Neural progenitor cell (in vitro differentiated cells): ENCODE results near the gene HNRNPDL.

ENCODE experiments used
- EZH2 ChIP-seq: fragments of 200-600 bp; sonication (generic); IDR thresholded peaks from 2 replicates; pipeline ENCODE4 v1.6.1; 2017; ENCODE audit warnings: antibody characterized with exemption, mild to moderate bottlenecking, moderate library complexity
- EZH2phosphoT487 ChIP-seq: fragments of 200-600 bp; sonication (generic); IDR thresholded peaks from 2 replicates; pipeline ENCODE4 v1.6.1; 2017; ENCODE audit warnings: antibody characterized with exemption

DNA sequence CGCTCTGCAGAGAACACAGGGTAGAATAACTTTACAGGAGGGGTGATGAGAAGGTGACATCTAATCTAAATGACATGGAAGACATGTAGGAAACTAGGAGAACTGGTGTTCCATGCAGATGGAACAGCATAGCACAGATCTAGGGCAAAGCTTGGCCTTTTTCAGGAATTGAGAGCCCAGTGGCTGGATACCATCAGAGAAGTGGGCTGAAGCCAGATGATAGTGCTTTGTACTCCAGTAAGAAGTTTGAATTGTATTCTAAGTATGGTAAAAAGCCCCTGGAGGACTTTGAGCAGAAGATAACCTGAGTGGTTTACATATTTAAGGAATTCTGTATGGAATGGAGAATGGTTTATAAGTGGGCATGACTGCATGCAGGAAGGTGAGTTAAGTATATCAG lies 33.0 kb upstream of the HNRNPDL start:
- no peak for TF ChIP-seq EZH2phosphoT487
- TF ChIP-seq EZH2: no peak
